K562 (cell line): Measurements from ENCODE around the gene RNPEP. TPM values are rescaled to one million over a fixed set of nuclear protein-coding genes. Genes with fewer than 3 reads are reported as not detected.

Source experiments
- ARID1B ChIP-seq: fragments of 450-650 bp; IDR thresholded peaks from 2 replicates; pipeline ENCODE4 v1.6.1; 2016; ENCODE audit warnings: antibody characterized with exemption, mild to moderate bottlenecking, inconsistent platforms
- CC2D1A ChIP-seq: fragments of 450-650 bp; IDR thresholded peaks from 2 replicates; pipeline ENCODE4 v1.6.1; 2017; ENCODE audit warnings: mild to moderate bottlenecking
- HDAC6 ChIP-seq: IDR thresholded peaks from 2 replicates; pipeline ENCODE4 v1.6.1; 2012; ENCODE audit warnings: low read depth, mild to moderate bottlenecking, control low read depth, inconsistent platforms, low read length, moderate library complexity
- MECOM ChIP-seq: fragments of 250-450 bp; sonication (Bioruptor Pico); IDR thresholded peaks from 2 replicates; pipeline ENCODE4 v1.8.0; 2022; ENCODE audit warnings: inconsistent platforms
- MYC ChIP-seq, 2 experiments: fragments of 250-450 bp in 1 of 2; sonication (Bioruptor Pico) in 1 of 2; IDR thresholded peaks; 2 replicates each; pipeline versions ENCODE4 v1.5.1 to v1.6.1; 2012 to 2021; ENCODE audit warnings: low read depth in 2 of 2, borderline replicate concordance in 1 of 2, improper control_type of control experiment in 1 of 2, low read length in 1 of 2, mild to moderate bottlenecking in 1 of 2, moderate library complexity in 1 of 2
- NCOA2 ChIP-seq, 2 experiments: fragments of 450-650 bp; IDR thresholded peaks; 2 replicates each; pipeline ENCODE4 v1.6.1; 2018; ENCODE audit warnings: mild to moderate bottlenecking in 2 of 2, moderate library complexity in 1 of 2; ENCODE audit not compliant: partially characterized antibody in 2 of 2
- RFX1 ChIP-seq: fragments of 450-650 bp; IDR thresholded peaks from 2 replicates; pipeline ENCODE4 v1.6.1; 2016; ENCODE audit warnings: mild to moderate bottlenecking, moderate library complexity
- TAF1 ChIP-seq: IDR thresholded peaks from 2 replicates; pipeline ENCODE4 v1.6.1; 2011; ENCODE audit warnings: mild to moderate bottlenecking, low read length, moderate library complexity; ENCODE audit not compliant: insufficient read depth, control insufficient read depth, severe bottlenecking; ENCODE audit errors: extremely low read depth
- TCF7 ChIP-seq: sonication (generic); IDR thresholded peaks from 2 replicates; pipeline ENCODE4 v1.6.1; 2016; ENCODE audit warnings: antibody characterized with exemption, borderline replicate concordance
- ZNF146 ChIP-seq: IDR thresholded peaks from one replicate; pipeline ENCODE4 v1.6.1; 2018; ENCODE audit warnings: missing compliant biosample characterization; ENCODE audit not compliant: unreplicated experiment
- ZNF551 ChIP-seq: fragments of 250-450 bp; sonication (Bioruptor Pico); IDR thresholded peaks from 2 replicates; pipeline ENCODE4 v1.5.0; 2021; ENCODE audit warnings: mild to moderate bottlenecking, moderate library complexity
- ZNF668 ChIP-seq: fragments of 250-450 bp; sonication (Bioruptor Pico); IDR thresholded peaks from 2 replicates; pipeline ENCODE4 v1.8.0; 2022; ENCODE audit warnings: mild to moderate bottlenecking, inconsistent platforms
- polyA plus RNA-seq, 8 experiments: library from polyadenylated mRNA; depleted of rRNA in 4 of 8; stranded (reverse) in 5 of 8; unstranded in 3 of 8; fragments of >200 nt; fragmentation: Nextera tagmentation in 2 of 8; fragmentation: Illumina TruSeq in 1 of 8; extraction: Ambion mirVana in 2 of 8; extraction: Trizol in 1 of 8; gene quantifications; 2 replicates each; pipeline versions ENCODE4 v1.2.1 to v1.2.3, GENCODE V29; 2011 to 2014; ENCODE audit warnings: inconsistent platforms in 1 of 8, missing spikeins in 1 of 8
- total RNA-seq, 7 experiments: library from RNA; depleted of rRNA in 6 of 7; stranded (reverse); fragments of >200 nt in 6 of 7; fragmentation: Illumina TruSeq in 2 of 7; extraction: Trizol in 2 of 7; gene quantifications; 2 replicates each; pipeline versions ENCODE4 v1.2.1 to v1.2.3, GENCODE V29; 2011 to 2021; ENCODE audit warnings: low replicate concordance in 1 of 7
- TF ChIP-seq, protein P1 (sequence below), 2 experiments: fragments of 450-650 bp; formaldehyde crosslinking in 1 of 2; IDR thresholded peaks; 2 replicates each; pipeline versions ENCODE4 v1.4.0 to v1.6.1; 2014 to 2020; ENCODE audit warnings: mild to moderate bottlenecking in 2 of 2, borderline replicate concordance in 1 of 2, low read depth in 1 of 2
- TF ChIP-seq, protein P2 (sequence below): fragments of 450-650 bp; conservative IDR thresholded peaks from 2 replicates; pipeline ENCODE4 v1.6.1; 2016; ENCODE audit warnings: missing genetic modification characterization, low read depth, mild to moderate bottlenecking, missing compliant biosample characterization, moderate library complexity
- TF ChIP-seq, protein P3 (sequence below): sonication (generic); formaldehyde crosslinking; IDR thresholded peaks from 2 replicates; pipeline ENCODE4 v1.9.0; 2022; ENCODE audit warnings: mild to moderate bottlenecking, missing genetic modification reagents
- TF ChIP-seq, protein P4 (sequence below): fragments of 450-650 bp; formaldehyde crosslinking; IDR thresholded peaks from 2 replicates; pipeline ENCODE4 v1.4.0; 2022; ENCODE audit warnings: missing genetic modification characterization

Gene RNPEP
- total and polyA plus RNA-seq, 9 of the 15 experiments (the other 6 are each of a cell fraction or from before 2014, with no cell fraction given), result 27.5 to 131 (median 63.4) TPM

DNA sequence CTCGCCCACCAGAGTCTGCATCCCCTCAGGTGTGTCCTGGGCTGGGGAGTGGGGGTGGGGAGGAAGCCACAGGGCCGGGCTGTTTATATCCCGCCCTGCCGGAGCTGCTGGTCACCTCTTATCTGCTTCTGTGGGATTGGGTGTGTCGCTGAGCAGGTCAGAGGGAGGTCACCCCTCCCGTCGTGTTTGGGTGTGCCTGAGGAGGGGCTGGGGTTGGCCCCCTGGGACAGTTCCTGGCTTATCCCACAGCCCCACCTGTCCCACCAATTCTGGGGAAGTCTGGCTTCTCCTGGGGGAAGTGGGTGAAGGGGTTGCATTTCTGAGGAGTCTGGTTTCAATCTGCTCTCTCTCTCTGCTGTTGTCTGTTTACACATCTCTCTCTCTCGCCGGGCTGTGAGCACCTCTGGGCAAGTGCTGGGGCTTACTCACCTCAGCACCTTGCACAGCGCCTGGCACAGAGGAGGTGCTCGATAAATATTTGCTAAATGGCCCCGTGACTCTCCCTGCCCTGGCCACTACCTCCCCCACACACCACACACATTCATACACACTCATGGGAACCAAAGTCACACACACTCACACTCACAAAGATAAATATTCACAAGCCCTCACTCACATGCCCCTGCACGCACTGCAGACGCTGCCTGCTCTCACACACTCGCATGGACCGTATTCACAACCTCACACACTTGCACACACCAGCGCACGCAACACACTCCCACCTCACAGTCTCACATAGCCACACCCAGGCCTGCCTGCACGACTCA, 36.2 kb downstream of the RNPEP start (continued):
- TF ChIP-seq, protein P1, sequence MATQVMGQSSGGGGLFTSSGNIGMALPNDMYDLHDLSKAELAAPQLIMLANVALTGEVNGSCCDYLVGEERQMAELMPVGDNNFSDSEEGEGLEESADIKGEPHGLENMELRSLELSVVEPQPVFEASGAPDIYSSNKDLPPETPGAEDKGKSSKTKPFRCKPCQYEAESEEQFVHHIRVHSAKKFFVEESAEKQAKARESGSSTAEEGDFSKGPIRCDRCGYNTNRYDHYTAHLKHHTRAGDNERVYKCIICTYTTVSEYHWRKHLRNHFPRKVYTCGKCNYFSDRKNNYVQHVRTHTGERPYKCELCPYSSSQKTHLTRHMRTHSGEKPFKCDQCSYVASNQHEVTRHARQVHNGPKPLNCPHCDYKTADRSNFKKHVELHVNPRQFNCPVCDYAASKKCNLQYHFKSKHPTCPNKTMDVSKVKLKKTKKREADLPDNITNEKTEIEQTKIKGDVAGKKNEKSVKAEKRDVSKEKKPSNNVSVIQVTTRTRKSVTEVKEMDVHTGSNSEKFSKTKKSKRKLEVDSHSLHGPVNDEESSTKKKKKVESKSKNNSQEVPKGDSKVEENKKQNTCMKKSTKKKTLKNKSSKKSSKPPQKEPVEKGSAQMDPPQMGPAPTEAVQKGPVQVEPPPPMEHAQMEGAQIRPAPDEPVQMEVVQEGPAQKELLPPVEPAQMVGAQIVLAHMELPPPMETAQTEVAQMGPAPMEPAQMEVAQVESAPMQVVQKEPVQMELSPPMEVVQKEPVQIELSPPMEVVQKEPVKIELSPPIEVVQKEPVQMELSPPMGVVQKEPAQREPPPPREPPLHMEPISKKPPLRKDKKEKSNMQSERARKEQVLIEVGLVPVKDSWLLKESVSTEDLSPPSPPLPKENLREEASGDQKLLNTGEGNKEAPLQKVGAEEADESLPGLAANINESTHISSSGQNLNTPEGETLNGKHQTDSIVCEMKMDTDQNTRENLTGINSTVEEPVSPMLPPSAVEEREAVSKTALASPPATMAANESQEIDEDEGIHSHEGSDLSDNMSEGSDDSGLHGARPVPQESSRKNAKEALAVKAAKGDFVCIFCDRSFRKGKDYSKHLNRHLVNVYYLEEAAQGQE (IDR thresholded peaks at IDR 0.05; ENCODE audit: borderline replicate concordance), result no peak; the same call in 1 of the 2 replicates
- TF ChIP-seq, protein P1 (CRISPR knock-in tag; IDR thresholded peaks at IDR 0.05; ENCODE audit: low read depth), result no peak
- peak; percentile 61; the same call in 1 of the 2 replicates for TF ChIP-seq MECOM (CRISPR knock-in tag)
- no peak for TF ChIP-seq HDAC6
- TF ChIP-seq, protein P2, sequence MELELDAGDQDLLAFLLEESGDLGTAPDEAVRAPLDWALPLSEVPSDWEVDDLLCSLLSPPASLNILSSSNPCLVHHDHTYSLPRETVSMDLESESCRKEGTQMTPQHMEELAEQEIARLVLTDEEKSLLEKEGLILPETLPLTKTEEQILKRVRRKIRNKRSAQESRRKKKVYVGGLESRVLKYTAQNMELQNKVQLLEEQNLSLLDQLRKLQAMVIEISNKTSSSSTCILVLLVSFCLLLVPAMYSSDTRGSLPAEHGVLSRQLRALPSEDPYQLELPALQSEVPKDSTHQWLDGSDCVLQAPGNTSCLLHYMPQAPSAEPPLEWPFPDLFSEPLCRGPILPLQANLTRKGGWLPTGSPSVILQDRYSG (tag), result no peak
- TF ChIP-seq ZNF668 (CRISPR knock-in tag), result no peak
- TF ChIP-seq ZNF146 (CRISPR knock-in tag), result no peak
- TF ChIP-seq ZNF551 (CRISPR knock-in tag), result no peak
- no peak for TF ChIP-seq TCF7
- TF ChIP-seq, protein P3, sequence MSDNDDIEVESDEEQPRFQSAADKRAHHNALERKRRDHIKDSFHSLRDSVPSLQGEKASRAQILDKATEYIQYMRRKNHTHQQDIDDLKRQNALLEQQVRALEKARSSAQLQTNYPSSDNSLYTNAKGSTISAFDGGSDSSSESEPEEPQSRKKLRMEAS (CRISPR knock-in tag), result peak; percentile 46
- TF ChIP-seq ARID1B, result peak; percentile 92
- TF ChIP-seq, protein P4, sequence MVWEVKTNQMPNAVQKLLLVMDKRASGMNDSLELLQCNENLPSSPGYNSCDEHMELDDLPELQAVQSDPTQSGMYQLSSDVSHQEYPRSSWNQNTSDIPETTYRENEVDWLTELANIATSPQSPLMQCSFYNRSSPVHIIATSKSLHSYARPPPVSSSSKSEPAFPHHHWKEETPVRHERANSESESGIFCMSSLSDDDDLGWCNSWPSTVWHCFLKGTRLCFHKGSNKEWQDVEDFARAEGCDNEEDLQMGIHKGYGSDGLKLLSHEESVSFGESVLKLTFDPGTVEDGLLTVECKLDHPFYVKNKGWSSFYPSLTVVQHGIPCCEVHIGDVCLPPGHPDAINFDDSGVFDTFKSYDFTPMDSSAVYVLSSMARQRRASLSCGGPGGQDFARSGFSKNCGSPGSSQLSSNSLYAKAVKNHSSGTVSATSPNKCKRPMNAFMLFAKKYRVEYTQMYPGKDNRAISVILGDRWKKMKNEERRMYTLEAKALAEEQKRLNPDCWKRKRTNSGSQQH, result 0 out of 2 replicates have a peak, but pooled peaks have one; percentile 64
- no peak for TF ChIP-seq NCOA2 (IDR thresholded peaks at IDR 0.05; ENCODE audit: partially characterized antibody in 2 of 2)
- TF ChIP-seq CC2D1A, result peak; percentile 60; the same call in 1 of the 2 replicates
- TF ChIP-seq TAF1, result peak; percentile 42
- peak; percentile 50; the same call in 1 of the 2 replicates for TF ChIP-seq MYC (IDR thresholded peaks at IDR 0.05; ENCODE audit: low read depth, low read length)
- TF ChIP-seq MYC (CRISPR knock-in tag; IDR thresholded peaks at IDR 0.05; ENCODE audit: borderline replicate concordance, low read depth), result no peak
- no peak for TF ChIP-seq RFX1
